ENCODE measurements around the gene STOM.

STOM gene

GRCh38 chr9:121371495-121372061 is 1.5 kb upstream of the STOM start:
- no peak overlapping the region for H3K4me3 ChIP-seq (replicated peaks; ENCODE audit: low read depth, low read length)
- no peak for TF ChIP-seq CTCF (IDR thresholded peaks at IDR 0.05; ENCODE audit: low read length, missing control alignments)
- no peak for DNase-seq (ENCODE audit: low read depth)

- TF ChIP-seq CTCF (IDR thresholded peaks at IDR 0.05; ENCODE audit: low read length, missing control alignments): no peak
- H3K4me3 ChIP-seq (replicated peaks; ENCODE audit: low read depth, low read length): peak overlapping the region; percentile 70
- DNase-seq (ENCODE audit: low read depth): no peak
Observed at GRCh38 chr9:121368745-121369144, 1.3 kb downstream of the STOM start.

- peak overlapping the region; percentile 70 for H3K4me3 ChIP-seq (replicated peaks; ENCODE audit: low read depth, low read length)
- TF ChIP-seq CTCF (IDR thresholded peaks at IDR 0.05; ENCODE audit: low read length, missing control alignments): no peak
- no peak for DNase-seq (ENCODE audit: low read depth)
Observed at GRCh38 chr9:121368138-121368522, 1.9 kb downstream of the STOM start.

- no peak for DNase-seq (ENCODE audit: low read depth)
- no peak for TF ChIP-seq CTCF (IDR thresholded peaks at IDR 0.05; ENCODE audit: low read length, missing control alignments)
- peak overlapping the region; percentile 70 for H3K4me3 ChIP-seq (replicated peaks; ENCODE audit: low read depth, low read length)
Observed at GRCh38 chr9:121367306-121368137, 2.5 kb downstream of the STOM start.

GRCh38 chr9:121366611-121367192 is 3.3 kb downstream of the STOM start:
- no peak for TF ChIP-seq CTCF (IDR thresholded peaks at IDR 0.05; ENCODE audit: low read length, missing control alignments)
- peak overlapping the region; percentile 70 for H3K4me3 ChIP-seq (replicated peaks; ENCODE audit: low read depth, low read length)
- no peak for DNase-seq (ENCODE audit: low read depth)

GRCh38 chr9:121365564-121365963 is 4.5 kb downstream of the STOM start:
- no peak for TF ChIP-seq CTCF (IDR thresholded peaks at IDR 0.05; ENCODE audit: low read length, missing control alignments)
- no peak for DNase-seq (ENCODE audit: low read depth)
- H3K4me3 ChIP-seq (replicated peaks; ENCODE audit: low read depth, low read length): no peak overlapping the region

Measured in fibroblast of pulmonary artery (primary cell).